Measurements from ENCODE around the gene COX8C. TPM values are rescaled to one million over a fixed set of nuclear protein-coding genes. Genes with fewer than 3 reads are reported as not detected.

COX8C gene
- total RNA-seq = not detected
- polyA plus RNA-seq = not detected

- no peak for DNase-seq
- CTCF ChIA-PET (ENCODE audit: partially characterized antibody) = no interaction called here
These were observed at the start of gene COX8C for GRCh38 chr14:93346926-93347721. Gene COX8C, plus strand, starts transcription at chr14:93347182. Its CDS starts 87 bp downstream, at chr14:93347269.

GRCh38 chr14:93299416-93299815 lies 47.6 kb upstream of the COX8C start:
- Histone ChIP-seq H3K9me3 (ENCODE audit: control insufficient read depth in 1 of 2, low read length in 2 of 2) (no peaks in the 10 kb centered on the region), H3K27me3 (ENCODE audit: insufficient read depth, low read length) (no peaks in the 10 kb centered on the region), H3K4me1 (ENCODE audit: insufficient read depth, low read length) (peaks cover 22% of the 10 kb centered on the region), H3K36me3 (ENCODE audit: insufficient read depth, low read length) (no peaks in the 10 kb centered on the region), H3K27ac (ENCODE audit: low read depth, low read length) (no peak overlapping the region), H3K4me3 (ENCODE audit: low read length in 2 of 2) (no peak overlapping the region)
- Mint-ChIP-seq H3K4me3 (no peak overlapping the region), H3K36me3 (peaks cover 3 to 6% of the 10 kb centered on the region in 2 donors), H3K27ac (peak overlapping the region in 1 of 7 donors; percentile 44), H3K4me1 (peaks cover 26 to 46% (median 37%) of the 10 kb centered on the region in 4 donors), H3K27me3 (no peaks in the 10 kb centered on the region), H3K9me3 (no peaks in the 10 kb centered on the region)
- intact Hi-C loops (cut with micrococcal nuclease) = no loop called here
- DNase-seq = no peak
- CTCF ChIA-PET (ENCODE audit: partially characterized antibody) = interaction anchor here (0.6 kb wide), 1 partner anchor 1193 kb away, joined by 3 read pairs; the partner anchor contains the start of gene ATXN3
- POLR2A ChIA-PET (ENCODE audit: partially characterized antibody) = no interaction called here

More at GRCh38 chr14:93346926-93347721, at the start of gene COX8C:
- H3K36me3 Mint-ChIP-seq = no peaks in the 10 kb centered on the region
- H3K4me3 Mint-ChIP-seq = no peak within 1 kb of the TSS
- no peak within 1 kb of the TSS for H3K27ac Mint-ChIP-seq
- H3K4me1 Mint-ChIP-seq = no peaks in the 10 kb centered on the region
- peaks cover 0 to 5% (median 0%) of the 10 kb centered on the region in 8 donors for H3K9me3 Mint-ChIP-seq
- H3K9me3 ChIP-seq (ENCODE audit: control insufficient read depth in 1 of 2, low read length in 2 of 2) = no peaks in the 10 kb centered on the region
- POLR2A ChIA-PET (ENCODE audit: partially characterized antibody) = no interaction called here
- intact Hi-C loops (cut with micrococcal nuclease) = no loop called here
- peaks cover 2 to 3% of the 10 kb centered on the region in 2 donors for H3K27me3 Mint-ChIP-seq
- no peak within 1 kb of the TSS for H3K4me3 ChIP-seq (ENCODE audit: low read length in 2 of 2)
- H3K36me3 ChIP-seq (ENCODE audit: insufficient read depth, low read length) = no peaks in the 10 kb centered on the region
- no peaks in the 10 kb centered on the region for H3K4me1 ChIP-seq (ENCODE audit: insufficient read depth, low read length)
- H3K27me3 ChIP-seq (ENCODE audit: insufficient read depth, low read length) = no peaks in the 10 kb centered on the region
- H3K27ac ChIP-seq (ENCODE audit: low read depth, low read length) = no peak within 1 kb of the TSS

GRCh38 chr14:93299866-93300265 lies 47.1 kb upstream of the COX8C start:
- no peak for DNase-seq
- H3K36me3 Mint-ChIP-seq = peaks cover 0 to 3% of the 10 kb centered on the region in 2 donors
- H3K4me1 Mint-ChIP-seq = peaks cover 29 to 49% (median 39%) of the 10 kb centered on the region in 4 donors
- H3K9me3 ChIP-seq (ENCODE audit: control insufficient read depth in 1 of 2, low read length in 2 of 2) = no peaks in the 10 kb centered on the region
- no peak overlapping the region for H3K4me3 ChIP-seq (ENCODE audit: low read length in 2 of 2)
- H3K4me3 Mint-ChIP-seq = no peak overlapping the region
- no peaks in the 10 kb centered on the region for H3K36me3 ChIP-seq (ENCODE audit: insufficient read depth, low read length)
- H3K27me3 Mint-ChIP-seq = no peaks in the 10 kb centered on the region
- peak overlapping the region in 1 of 7 donors; percentile 54 for H3K27ac Mint-ChIP-seq
- intact Hi-C loops (cut with micrococcal nuclease) = no loop called here
- H3K27me3 ChIP-seq (ENCODE audit: insufficient read depth, low read length) = no peaks in the 10 kb centered on the region
- H3K27ac ChIP-seq (ENCODE audit: low read depth, low read length) = no peak overlapping the region
- ChIA-PET POLR2A (ENCODE audit: partially characterized antibody) (no interaction called here), CTCF (ENCODE audit: partially characterized antibody) (no interaction called here)
- no peaks in the 10 kb centered on the region for H3K9me3 Mint-ChIP-seq
- peaks cover 22% of the 10 kb centered on the region for H3K4me1 ChIP-seq (ENCODE audit: insufficient read depth, low read length)

GRCh38 chr14:93301821-93302447 lies 45.0 kb upstream of the COX8C start:
- Histone ChIP-seq H3K4me1 (ENCODE audit: insufficient read depth, low read length) (peaks cover 31% of the 10 kb centered on the region), H3K27me3 (ENCODE audit: insufficient read depth, low read length) (no peaks in the 10 kb centered on the region), H3K9me3 (ENCODE audit: control insufficient read depth in 1 of 2, low read length in 2 of 2) (no peaks in the 10 kb centered on the region), H3K36me3 (ENCODE audit: insufficient read depth, low read length) (no peaks in the 10 kb centered on the region), H3K27ac (ENCODE audit: low read depth, low read length) (no peak overlapping the region), H3K4me3 (ENCODE audit: low read length in 2 of 2) (no peak overlapping the region)
- ChIA-PET POLR2A (ENCODE audit: partially characterized antibody) (no interaction called here), CTCF (ENCODE audit: partially characterized antibody) (no interaction called here)
- Mint-ChIP-seq H3K4me1 (peaks cover 33 to 58% (median 44%) of the 10 kb centered on the region in 4 donors), H3K4me3 (no peak overlapping the region), H3K27me3 (no peaks in the 10 kb centered on the region), H3K36me3 (peaks cover 0 to 3% of the 10 kb centered on the region in 2 donors), H3K9me3 (no peaks in the 10 kb centered on the region), H3K27ac (peak overlapping the region in 2 of 7 donors; percentile 18 to 57)
- intact Hi-C loops (cut with micrococcal nuclease) = no loop called here
- no peak for DNase-seq

- no peaks in the 10 kb centered on the region for H3K9me3 Mint-ChIP-seq
- Histone ChIP-seq H3K9me3 (ENCODE audit: control insufficient read depth in 1 of 2, low read length in 2 of 2) (no peaks in the 10 kb centered on the region), H3K27me3 (ENCODE audit: insufficient read depth, low read length) (no peaks in the 10 kb centered on the region), H3K4me1 (ENCODE audit: insufficient read depth, low read length) (peaks cover 25% of the 10 kb centered on the region), H3K36me3 (ENCODE audit: insufficient read depth, low read length) (no peaks in the 10 kb centered on the region), H3K27ac (ENCODE audit: low read depth, low read length) (no peak overlapping the region), H3K4me3 (ENCODE audit: low read length in 2 of 2) (no peak overlapping the region)
- H3K27ac Mint-ChIP-seq = peak overlapping the region in 1 of 7 donors; percentile 53
- H3K4me1 Mint-ChIP-seq = peaks cover 38 to 59% (median 45%) of the 10 kb centered on the region in 4 donors
- ChIA-PET POLR2A (ENCODE audit: partially characterized antibody) (no interaction called here), CTCF (ENCODE audit: partially characterized antibody) (no interaction called here)
- intact Hi-C loops (cut with micrococcal nuclease) = no loop called here
- no peak for DNase-seq
- H3K36me3 Mint-ChIP-seq = peaks cover 0 to 3% of the 10 kb centered on the region in 2 donors
- H3K4me3 Mint-ChIP-seq = no peak overlapping the region
- no peaks in the 10 kb centered on the region for H3K27me3 Mint-ChIP-seq
These were observed 44.0 kb upstream of the COX8C start for GRCh38 chr14:93302688-93303581.

- H3K9me3 ChIP-seq (ENCODE audit: control insufficient read depth in 1 of 2, low read length in 2 of 2) = no peaks in the 10 kb centered on the region
- no peaks in the 10 kb centered on the region for H3K27me3 ChIP-seq (ENCODE audit: insufficient read depth, low read length)
- Mint-ChIP-seq H3K9me3 (no peaks in the 10 kb centered on the region), H3K36me3 (peaks cover 0 to 3% of the 10 kb centered on the region in 2 donors), H3K4me1 (peaks cover 40 to 56% (median 45%) of the 10 kb centered on the region in 4 donors), H3K27me3 (no peaks in the 10 kb centered on the region), H3K4me3 (no peak overlapping the region), H3K27ac (peak overlapping the region in 1 of 7 donors; percentile 17)
- H3K4me3 ChIP-seq (ENCODE audit: low read length in 2 of 2) = no peak overlapping the region
- no peak overlapping the region for H3K27ac ChIP-seq (ENCODE audit: low read depth, low read length)
- H3K36me3 ChIP-seq (ENCODE audit: insufficient read depth, low read length) = no peaks in the 10 kb centered on the region
- ChIA-PET CTCF (ENCODE audit: partially characterized antibody) (interaction anchor here (0.6 kb wide), 1 partner anchor 14 kb away, joined by 4 read pairs; no protein-coding TSS in a partner anchor), POLR2A (ENCODE audit: partially characterized antibody) (no interaction called here)
- intact Hi-C loops (cut with micrococcal nuclease) = no loop called here
- H3K4me1 ChIP-seq (ENCODE audit: insufficient read depth, low read length) = peaks cover 22% of the 10 kb centered on the region
- no peak for DNase-seq
These were observed 43.3 kb upstream of the COX8C start for GRCh38 chr14:93303659-93304058.

- POLR2A ChIA-PET (ENCODE audit: partially characterized antibody) = no interaction called here
- H3K4me1 Mint-ChIP-seq = peaks cover 37 to 55% (median 43%) of the 10 kb centered on the region in 4 donors
- intact Hi-C loops (cut with micrococcal nuclease) = no loop called here
These were observed 42.2 kb upstream of the COX8C start for GRCh38 chr14:93304771-93305170.

More at GRCh38 chr14:93304771-93305170, 42.2 kb upstream of the COX8C start:
- Histone ChIP-seq H3K36me3 (ENCODE audit: insufficient read depth, low read length) (no peaks in the 10 kb centered on the region), H3K9me3 (ENCODE audit: control insufficient read depth in 1 of 2, low read length in 2 of 2) (no peaks in the 10 kb centered on the region), H3K27ac (ENCODE audit: low read depth, low read length) (no peak overlapping the region), H3K4me3 (ENCODE audit: low read length in 2 of 2) (no peak overlapping the region), H3K4me1 (ENCODE audit: insufficient read depth, low read length) (peaks cover 15% of the 10 kb centered on the region), H3K27me3 (ENCODE audit: insufficient read depth, low read length) (no peaks in the 10 kb centered on the region)
- H3K36me3 Mint-ChIP-seq = peaks cover 0 to 12% of the 10 kb centered on the region in 2 donors
- DNase-seq = no peak
- H3K27me3 Mint-ChIP-seq = no peaks in the 10 kb centered on the region
- CTCF ChIA-PET (ENCODE audit: partially characterized antibody) = no interaction called here
- H3K27ac Mint-ChIP-seq = no peak overlapping the region
- no peak overlapping the region for H3K4me3 Mint-ChIP-seq
- no peaks in the 10 kb centered on the region for H3K9me3 Mint-ChIP-seq

All from CD4-positive, alpha-beta memory T cell (primary cell).